Testis (tissue), 2 donors: ENCODE measurements around the gene FAXC.

Source experiments
- CTCF ChIP-seq, 3 experiments: fragments of 450-650 bp in 2 of 3; fragments of 200-600 bp in 1 of 3; sonication (generic) in 1 of 3; IDR thresholded peaks; one replicate each; pipeline ENCODE4 v1.5.1; 2016 to 2019; ENCODE audit warnings: antibody characterized with exemption in 3 of 3, mild to moderate bottlenecking in 2 of 3, moderate library complexity in 1 of 3
- POLR2A ChIP-seq: fragments of 450-650 bp; IDR thresholded peaks from one replicate; pipeline ENCODE4 v1.6.1; 2017; ENCODE audit warnings: antibody characterized with exemption, mild to moderate bottlenecking, moderate library complexity

- TF ChIP-seq CTCF (IDR thresholded peaks at IDR 0.05), result no peak
- TF ChIP-seq POLR2A, result no peak
These were observed 20.1 kb upstream of the FAXC start for GRCh38 chr6:99369533-99369932.
